OCI-LY3 (cell line): ENCODE results near the gene D2HGDH.
A peak's percentile ranks its signal among the peaks of the same experiment; 100 is the strongest.

Experiments
- H2AFZ ChIP-seq: fragments of 200-600, 300-600 bp; shearing (Covaris generic); 2 replicates; pipeline ENCODE4 v1.6.0; 2014; ENCODE audit warnings: antibody characterized with exemption, low read depth, low read length
- H3K27ac ChIP-seq: fragments of 200-600, 300-600 bp; sonication (generic); 2 replicates; pipeline ENCODE4 v1.5.1; 2014; ENCODE audit warnings: mild to moderate bottlenecking, low read length, moderate library complexity, mixed read lengths
- H3K27me3 ChIP-seq: fragments of 200-600, 300-600 bp; sonication (generic); 2 replicates; pipeline ENCODE4 v1.6.1; 2014; ENCODE audit warnings: low read depth, low read length, mixed read lengths
- H3K36me3 ChIP-seq: fragments of 200-600, 300-600 bp; sonication (generic); replicated peaks from 2 replicates; pipeline ENCODE3; 2014; ENCODE audit warnings: low read depth, low read length, mixed read lengths
- H3K4me1 ChIP-seq: fragments of 300-600, 200-600 bp; sonication (generic); 2 replicates; pipeline ENCODE4 v1.6.1; 2014; ENCODE audit warnings: low read length, mixed read lengths
- H3K4me2 ChIP-seq: fragments of 200-600, 300-600 bp; sonication (generic); 2 replicates; pipeline ENCODE4 v1.6.1; 2014; ENCODE audit warnings: low read length, mixed read lengths
- H3K4me3 ChIP-seq: fragments of 300-600, 200-600 bp; sonication (generic); 2 replicates; pipeline ENCODE4 v1.5.1; 2014; ENCODE audit warnings: antibody characterized with exemption, mild to moderate bottlenecking, low read length, moderate library complexity
- H3K79me2 ChIP-seq: fragments of 300-600, 200-600 bp; shearing (Covaris generic); 2 replicates; pipeline ENCODE4 v1.6.1; 2014; ENCODE audit warnings: mild to moderate bottlenecking, low read length, mixed read lengths
- H3K9ac ChIP-seq: fragments of 300-600, 200-600 bp; shearing (Covaris generic); 2 replicates; pipeline ENCODE4 v1.6.0; 2014; ENCODE audit warnings: mild to moderate bottlenecking, low read length, moderate library complexity
- H3K9me3 ChIP-seq: fragments of 200-600, 300-600 bp; shearing (Covaris generic); 2 replicates; pipeline ENCODE4 v1.6.1; 2014; ENCODE audit warnings: low read length, mixed read lengths; ENCODE audit not compliant: insufficient read depth
- H4K20me1 ChIP-seq: fragments of 200-600, 300-600 bp; sonication (generic); 2 replicates; pipeline ENCODE4 v1.6.1; 2016; ENCODE audit warnings: low read length, mixed read lengths; ENCODE audit not compliant: insufficient read depth
- EZH2phosphoT487 ChIP-seq: fragments of 200-600 bp; shearing (Covaris generic); IDR thresholded peaks from 2 replicates; pipeline ENCODE4 v1.6.1; 2018; ENCODE audit warnings: antibody characterized with exemption, mixed run types, low read depth
- TF ChIP-seq, protein P1 (sequence below): fragments of 200-600, 300-600 bp; sonication (generic); IDR thresholded peaks from 2 replicates; pipeline ENCODE4 v1.5.1; 2014; ENCODE audit warnings: antibody characterized with exemption, low read length, low read depth

The D2HGDH gene

DNA sequence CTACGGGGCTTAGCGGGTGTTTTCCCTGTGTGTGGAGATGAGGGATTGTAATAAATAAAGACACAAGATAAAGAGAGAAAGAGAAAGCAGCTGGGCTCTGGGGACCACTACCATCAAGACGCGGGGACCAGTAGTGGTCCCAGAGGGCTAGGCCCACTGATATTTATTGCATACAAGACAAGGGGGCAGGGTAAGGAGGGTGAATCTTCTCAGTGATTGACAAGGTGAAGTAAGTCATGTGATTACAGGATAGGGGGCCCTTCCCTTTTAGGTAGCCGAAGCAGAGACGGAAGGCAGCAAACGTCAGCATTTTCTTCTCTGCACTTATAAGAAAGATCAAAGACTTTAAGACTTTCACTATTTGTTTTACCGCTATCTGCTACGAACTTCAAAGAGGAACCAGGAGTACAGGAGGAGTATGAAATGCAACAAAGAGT lies 37.7 kb downstream of the D2HGDH start:
- Histone ChIP-seq H2AFZ (no peak overlapping the region), H3K79me2 (no peaks in the 10 kb centered on the region), H3K9me3 (no peaks in the 10 kb centered on the region), H3K27ac (peak overlapping the region; percentile 70), H3K27me3 (no peaks in the 10 kb centered on the region), H3K4me3 (peak overlapping the region; percentile 16), H3K9ac (peak overlapping the region; percentile 48; the same call in 1 of the 2 replicates), H4K20me1 (no peaks in the 10 kb centered on the region), H3K4me2 (peak overlapping the region; percentile 49), H3K36me3 (no peaks in the 10 kb centered on the region), H3K4me1 (peaks cover 17% of the 10 kb centered on the region)
- TF ChIP-seq, protein P1, sequence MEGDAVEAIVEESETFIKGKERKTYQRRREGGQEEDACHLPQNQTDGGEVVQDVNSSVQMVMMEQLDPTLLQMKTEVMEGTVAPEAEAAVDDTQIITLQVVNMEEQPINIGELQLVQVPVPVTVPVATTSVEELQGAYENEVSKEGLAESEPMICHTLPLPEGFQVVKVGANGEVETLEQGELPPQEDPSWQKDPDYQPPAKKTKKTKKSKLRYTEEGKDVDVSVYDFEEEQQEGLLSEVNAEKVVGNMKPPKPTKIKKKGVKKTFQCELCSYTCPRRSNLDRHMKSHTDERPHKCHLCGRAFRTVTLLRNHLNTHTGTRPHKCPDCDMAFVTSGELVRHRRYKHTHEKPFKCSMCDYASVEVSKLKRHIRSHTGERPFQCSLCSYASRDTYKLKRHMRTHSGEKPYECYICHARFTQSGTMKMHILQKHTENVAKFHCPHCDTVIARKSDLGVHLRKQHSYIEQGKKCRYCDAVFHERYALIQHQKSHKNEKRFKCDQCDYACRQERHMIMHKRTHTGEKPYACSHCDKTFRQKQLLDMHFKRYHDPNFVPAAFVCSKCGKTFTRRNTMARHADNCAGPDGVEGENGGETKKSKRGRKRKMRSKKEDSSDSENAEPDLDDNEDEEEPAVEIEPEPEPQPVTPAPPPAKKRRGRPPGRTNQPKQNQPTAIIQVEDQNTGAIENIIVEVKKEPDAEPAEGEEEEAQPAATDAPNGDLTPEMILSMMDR, result no peak
- no peak for TF ChIP-seq EZH2phosphoT487

DNA sequence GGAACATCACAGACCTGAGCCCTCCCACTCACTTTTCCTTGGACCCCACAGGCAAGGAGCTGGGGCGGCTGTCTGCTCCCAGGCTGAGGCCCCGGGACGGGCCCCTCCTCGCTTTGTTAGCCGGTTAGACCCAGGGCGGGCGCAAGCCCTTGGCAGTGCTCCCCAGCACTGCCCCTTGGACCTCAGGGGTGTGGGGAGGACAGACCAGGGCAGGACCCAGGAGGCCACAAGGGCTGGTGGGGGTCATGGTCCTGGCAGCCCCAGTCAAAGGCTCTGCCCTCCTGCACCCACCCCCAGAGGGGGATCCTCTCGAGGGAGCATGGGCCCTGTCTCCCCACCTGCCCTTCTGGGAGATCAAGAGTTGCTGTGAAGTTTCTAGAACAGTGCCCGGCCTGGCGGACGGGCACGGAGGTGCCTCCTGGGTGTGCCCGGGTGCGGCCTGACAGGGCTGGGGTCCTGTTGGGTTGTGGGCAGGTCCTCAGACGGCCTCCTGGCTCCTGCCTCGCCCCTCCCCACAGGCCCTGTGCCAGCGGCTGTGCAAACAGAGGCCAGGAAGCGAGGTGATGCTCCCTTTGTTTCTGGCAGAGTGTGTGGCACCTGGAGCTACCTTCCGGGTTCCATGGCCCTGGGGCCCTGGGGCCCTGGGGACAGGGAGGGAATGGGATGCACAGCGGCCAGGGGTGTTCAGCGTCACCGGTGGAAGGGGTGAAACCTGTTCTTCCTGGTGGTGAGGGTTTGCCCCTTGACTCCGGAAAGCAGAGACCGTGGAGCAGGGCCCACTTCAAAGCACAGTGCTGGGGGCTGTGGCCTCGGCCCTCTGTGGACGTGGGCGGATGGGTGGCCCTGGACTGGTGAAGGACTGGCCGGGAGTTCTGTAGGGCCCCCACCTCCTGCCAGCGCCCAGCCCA lies 39.3 kb downstream of the D2HGDH start:
- H3K9me3 ChIP-seq, result no peaks in the 10 kb centered on the region
- no peaks in the 10 kb centered on the region for H3K79me2 ChIP-seq
- no peak overlapping the region for H2AFZ ChIP-seq
- H3K4me1 ChIP-seq, result peaks cover 17% of the 10 kb centered on the region
- H3K4me2 ChIP-seq, result no peak overlapping the region
- H3K27ac ChIP-seq, result no peak overlapping the region
- no peak overlapping the region for H3K9ac ChIP-seq
- no peak overlapping the region for H3K4me3 ChIP-seq
- TF ChIP-seq, protein P1, result no peak
- TF ChIP-seq EZH2phosphoT487, result no peak
- H3K36me3 ChIP-seq, result no peaks in the 10 kb centered on the region
- H4K20me1 ChIP-seq, result no peaks in the 10 kb centered on the region
- no peaks in the 10 kb centered on the region for H3K27me3 ChIP-seq

DNA sequence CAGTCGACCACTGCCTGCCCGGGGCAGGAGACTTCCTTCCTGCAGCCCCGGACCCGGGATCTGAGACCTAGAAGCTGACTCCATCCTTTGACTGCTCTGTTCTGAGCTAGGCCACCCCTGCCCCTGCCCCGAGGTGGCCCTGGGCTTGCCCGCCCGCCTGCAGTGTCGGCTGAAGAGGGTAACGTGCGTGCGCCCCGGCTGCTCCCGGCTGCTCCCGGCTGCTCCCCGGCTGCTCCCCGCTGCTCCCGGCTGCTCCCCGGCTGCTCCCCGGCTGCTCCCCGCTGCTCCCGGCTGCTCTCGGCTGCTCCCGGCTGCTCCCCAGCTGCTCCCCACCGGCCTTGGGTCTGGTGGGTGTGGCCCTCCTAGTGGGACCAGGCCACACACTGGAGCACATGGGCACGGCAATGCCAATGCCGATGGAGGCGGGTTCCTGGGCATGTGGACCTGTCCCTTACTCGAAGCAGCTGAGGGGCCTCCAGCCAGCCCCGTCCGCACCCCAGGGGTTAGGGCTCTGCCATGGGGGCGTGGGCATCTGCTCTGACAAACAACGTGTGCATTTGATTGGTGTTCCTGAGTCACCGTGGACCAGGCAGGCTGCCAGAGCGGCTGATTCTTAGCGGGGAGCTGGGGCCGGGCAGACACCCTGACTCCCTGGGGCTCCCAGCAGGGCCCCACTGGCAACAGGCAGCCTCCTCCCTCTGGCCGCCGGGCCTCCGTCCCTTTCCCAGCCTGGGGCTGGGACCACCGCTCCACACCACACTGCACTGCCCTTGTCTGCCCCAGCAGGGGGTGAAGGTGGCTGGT lies 40.2 kb downstream of the D2HGDH start:
- Histone ChIP-seq H3K36me3 (no peaks in the 10 kb centered on the region), H3K79me2 (no peaks in the 10 kb centered on the region), H3K27ac (no peak overlapping the region), H3K4me2 (no peak overlapping the region), H3K27me3 (no peaks in the 10 kb centered on the region), H4K20me1 (no peaks in the 10 kb centered on the region), H3K4me1 (peaks cover 17% of the 10 kb centered on the region), H3K9me3 (no peaks in the 10 kb centered on the region), H3K9ac (no peak overlapping the region), H3K4me3 (no peak overlapping the region), H2AFZ (no peak overlapping the region)
- TF ChIP-seq, protein P1, result no peak
- TF ChIP-seq EZH2phosphoT487, result no peak
